ENCODE data around the gene WIPF3.

GRCh38 chr7:29806995-29807841 lies 910 bp downstream of the WIPF3 start:
- TF ChIP-seq EZH2phosphoT487 (IDR thresholded peaks at IDR 0.05; ENCODE audit: borderline replicate concordance) (no peak), CTCF (conservative IDR thresholded peaks at IDR 0.05; ENCODE audit: low read length) (no peak)

Measured in Loucy (cell line).